COLO668 (cell line): ENCODE measurements around the gene ACIN1.

ENCODE experiments used
- DNase-seq: peaks from one replicate; lab custom pipeline; 2025; ENCODE audit not compliant: unreplicated experiment; lab: John Stamatoyannopoulos, UW

ACIN1 gene

DNA sequence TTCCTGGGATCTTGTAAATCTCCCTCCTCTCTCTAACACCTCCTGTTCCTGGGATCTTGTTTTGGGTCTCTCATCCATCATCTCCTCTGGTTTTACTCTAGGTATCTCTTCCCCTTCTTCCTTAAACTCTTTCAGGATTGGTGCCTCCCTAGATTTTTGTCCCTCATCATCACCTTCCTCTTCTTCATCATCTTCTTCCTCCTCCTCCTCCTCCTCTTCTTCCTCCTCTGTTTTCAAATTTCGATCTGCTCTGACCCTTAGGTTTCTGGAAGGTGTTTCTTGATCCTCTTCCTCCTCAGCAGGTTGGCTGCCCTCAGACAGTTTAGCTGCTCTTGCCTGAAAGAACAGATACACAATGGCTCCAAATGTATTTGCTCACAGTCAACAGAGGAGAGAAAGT is 14.5 kb downstream of the ACIN1 start:
- no peak for DNase-seq

DNA sequence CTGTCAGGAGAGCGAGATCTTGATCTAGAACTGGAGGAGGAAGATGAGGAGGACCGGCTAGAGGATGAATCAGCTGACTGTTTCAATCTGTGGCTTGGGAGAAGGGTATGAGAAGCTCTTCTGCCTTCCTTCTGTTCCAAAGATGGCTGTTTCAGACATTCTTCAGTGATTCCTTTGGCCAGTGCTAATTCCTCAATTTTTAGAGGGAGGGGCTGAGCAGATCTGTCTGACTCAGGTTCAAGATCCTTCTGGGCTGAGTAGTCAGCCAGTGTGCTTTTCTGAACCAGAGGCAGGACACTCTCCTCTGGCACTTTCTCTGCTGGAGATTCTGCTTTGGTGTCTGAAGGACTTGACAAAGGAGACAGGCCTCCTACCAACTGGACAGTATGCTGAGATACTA is 15.2 kb downstream of the ACIN1 start:
- DNase-seq = no peak

DNA sequence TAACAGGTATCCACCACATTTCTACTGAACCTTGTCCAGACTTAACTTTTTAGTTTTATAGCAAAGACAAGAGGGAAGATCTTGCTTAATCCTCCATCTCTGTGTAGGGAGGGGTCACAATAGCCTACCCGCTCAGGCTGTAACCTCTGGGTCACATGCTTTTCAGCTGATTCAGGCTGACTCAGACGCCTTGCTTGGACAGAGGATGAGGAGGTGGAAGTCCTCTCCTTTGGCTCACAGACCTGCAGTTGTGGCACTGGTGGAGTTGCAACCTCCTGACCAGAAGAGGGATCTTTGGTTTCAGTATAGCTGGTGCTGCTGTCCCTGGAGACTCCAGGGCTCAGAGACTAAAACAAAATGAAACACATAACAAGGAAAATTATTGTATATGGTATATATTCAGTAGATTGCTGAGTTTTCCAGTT is 16.2 kb downstream of the ACIN1 start:
- no peak for DNase-seq

DNA sequence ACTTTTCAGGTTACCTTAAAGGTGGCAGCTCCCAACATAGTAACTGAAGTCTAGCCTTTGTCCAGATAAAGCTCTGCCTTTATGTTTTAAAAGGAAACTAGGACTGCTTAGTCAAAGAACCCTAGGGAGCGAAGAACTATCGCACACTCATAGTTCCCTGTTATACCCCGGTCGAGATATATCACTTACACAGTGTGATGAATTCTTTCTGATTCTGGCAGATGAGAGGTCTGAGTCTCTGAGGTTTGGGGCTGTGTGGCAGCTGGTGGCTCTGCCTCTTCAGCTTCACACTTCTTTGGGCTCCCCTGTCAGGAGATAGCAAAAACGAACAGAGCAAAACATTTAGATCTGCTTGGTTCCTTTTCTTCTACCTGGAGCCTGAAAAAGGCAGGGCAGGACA is 17.0 kb downstream of the ACIN1 start:
- DNase-seq = no peak

DNA sequence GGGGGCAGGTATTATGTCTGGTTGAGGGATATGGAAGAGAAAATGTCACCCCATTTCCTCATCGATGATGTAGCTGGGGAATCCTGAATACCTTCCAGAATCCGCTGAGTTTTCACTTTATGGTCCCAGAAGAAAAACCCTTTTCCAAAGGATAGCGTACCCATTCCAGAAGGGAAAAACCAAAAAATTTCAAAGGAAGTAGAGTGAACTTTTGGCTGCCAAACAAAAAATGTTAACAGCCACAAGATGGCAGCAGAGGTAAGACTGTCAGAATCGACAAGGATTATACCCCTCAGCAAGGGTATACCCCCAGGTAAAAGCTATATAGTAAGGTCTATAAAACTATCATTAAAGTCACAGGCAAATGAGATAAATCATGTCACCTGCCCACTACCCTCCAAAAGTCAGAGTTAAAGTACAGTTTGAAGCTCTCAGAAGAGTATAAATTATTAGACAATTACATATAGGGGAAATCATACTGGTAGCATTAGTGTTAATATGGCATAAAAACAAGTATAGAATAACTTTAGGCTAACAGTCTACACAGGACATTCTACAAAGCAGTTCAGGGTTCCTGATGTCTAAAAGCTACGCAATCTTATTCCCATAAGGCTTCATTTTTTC is 18.0 kb downstream of the ACIN1 start:
- DNase-seq = no peak

DNA sequence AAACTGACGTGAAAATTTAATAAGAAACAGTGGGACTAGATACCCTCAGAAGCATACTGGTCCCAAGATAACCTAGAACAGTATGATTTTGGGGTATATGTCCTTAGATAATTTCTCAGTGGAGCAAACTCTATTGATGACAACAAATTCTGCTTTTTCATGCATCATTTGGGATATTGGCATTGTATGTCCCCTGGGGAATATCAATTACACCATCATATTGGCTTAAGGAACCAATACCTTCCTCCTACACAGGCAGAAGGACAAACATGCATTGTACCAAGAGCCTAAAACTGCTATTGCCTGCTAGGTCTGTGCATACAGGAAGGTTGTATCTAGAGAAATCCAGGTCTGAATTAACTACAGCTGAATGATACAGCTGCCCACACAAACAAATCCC is 20.0 kb downstream of the ACIN1 start:
- no peak for DNase-seq

DNA sequence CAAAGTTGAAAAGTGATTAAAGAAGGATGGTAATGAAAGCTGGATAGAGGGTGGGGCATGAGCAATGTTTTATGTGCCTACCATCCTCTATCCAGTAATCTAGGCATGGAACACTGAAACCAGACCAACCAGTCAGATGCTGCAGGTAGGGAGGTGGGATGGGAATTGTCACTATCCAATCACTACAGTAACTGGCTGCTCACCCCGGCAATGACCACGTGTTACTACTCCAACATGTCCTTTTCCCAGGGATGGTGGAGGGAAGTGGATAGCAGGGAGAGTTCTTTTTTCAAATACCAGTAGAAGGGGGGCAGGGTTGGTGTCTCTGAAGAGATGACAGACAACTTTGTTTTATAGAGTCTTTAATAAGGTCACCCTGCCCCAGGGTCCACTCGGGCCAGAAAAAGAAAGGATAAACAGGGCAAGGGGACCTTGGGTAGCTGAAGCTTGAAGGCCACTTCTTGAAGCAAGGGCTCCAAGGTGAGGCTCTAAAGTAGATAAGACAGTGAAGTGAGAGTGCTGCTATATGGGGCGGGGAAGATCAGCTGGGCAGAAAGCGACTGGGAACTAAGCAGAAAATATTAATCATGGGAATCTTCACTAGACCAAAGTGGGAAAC is 22.9 kb downstream of the ACIN1 start:
- DNase-seq = no peak

DNA sequence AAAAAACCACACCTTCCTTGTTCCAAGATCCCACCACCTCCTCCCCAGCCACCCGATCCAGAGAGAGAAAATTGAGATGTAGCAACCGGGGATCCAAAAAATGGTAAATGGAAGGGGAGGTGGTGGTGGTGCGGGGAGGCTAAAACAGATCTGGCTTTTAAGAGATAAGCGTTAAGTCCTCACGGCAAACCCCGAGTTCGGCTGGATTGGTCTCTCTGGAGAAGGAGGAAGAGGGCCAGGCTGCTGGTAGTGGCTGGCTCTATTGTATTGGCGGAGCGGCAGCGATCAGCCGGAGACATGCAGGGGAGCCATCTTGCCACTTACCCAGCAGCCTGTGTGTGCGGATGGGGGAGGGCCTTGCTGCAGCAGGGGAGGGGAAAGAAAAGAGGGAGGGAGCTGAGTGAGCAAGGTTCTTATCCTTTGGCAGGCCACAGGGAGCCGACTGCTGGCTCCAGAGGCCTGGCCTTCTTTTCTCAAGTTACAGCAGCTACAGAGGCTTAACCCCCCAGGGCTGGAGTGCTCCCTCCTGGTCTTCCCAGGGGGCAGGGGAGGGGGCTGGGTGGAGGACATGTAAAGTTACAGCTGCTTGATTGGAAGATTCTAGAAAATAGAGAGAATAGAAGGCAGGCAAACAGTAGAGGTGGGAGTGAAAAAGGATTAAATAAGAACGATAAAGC is 23.6 kb downstream of the ACIN1 start:
- no peak for DNase-seq

DNA sequence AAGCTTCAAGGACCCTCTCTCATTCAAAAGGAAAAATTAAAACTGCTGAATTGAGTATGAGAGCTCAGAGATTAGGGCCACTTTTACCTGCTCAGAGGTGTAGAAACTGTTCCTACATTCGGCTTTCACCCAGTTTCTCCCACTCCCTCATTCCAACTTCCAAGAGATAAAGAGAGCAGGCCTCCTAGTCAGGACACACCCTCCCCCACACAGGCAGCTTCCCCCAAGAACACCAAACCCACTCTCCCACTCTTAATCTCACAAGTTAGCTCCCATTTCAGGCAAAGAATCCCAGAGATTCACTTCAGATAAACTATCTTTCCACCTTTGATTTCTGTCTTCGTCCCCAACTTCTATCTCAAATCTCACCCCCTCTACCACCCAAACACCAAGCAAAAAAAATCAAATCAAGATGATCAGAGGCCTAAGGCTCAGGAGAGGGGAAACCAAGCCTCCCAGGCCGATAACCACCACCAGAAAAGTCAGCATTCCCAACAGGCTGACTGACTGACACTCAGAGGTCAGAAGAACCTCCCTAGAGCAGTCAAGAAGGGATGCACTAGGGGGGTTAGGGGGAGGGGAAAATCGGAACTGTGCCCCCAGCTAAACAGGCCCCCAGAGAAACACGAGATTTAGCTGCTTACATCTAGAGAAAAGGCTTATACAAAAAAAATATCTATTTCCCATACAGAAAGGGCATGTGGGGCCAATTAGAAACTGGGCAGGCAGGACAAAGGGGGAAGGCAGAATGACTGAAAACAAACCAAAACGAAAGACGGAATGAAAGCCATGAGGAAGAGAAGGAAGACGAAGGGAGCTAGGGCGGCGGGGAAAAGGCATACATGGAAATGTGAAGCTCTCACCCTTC is 24.4 kb downstream of the ACIN1 start:
- DNase-seq = no peak

DNA sequence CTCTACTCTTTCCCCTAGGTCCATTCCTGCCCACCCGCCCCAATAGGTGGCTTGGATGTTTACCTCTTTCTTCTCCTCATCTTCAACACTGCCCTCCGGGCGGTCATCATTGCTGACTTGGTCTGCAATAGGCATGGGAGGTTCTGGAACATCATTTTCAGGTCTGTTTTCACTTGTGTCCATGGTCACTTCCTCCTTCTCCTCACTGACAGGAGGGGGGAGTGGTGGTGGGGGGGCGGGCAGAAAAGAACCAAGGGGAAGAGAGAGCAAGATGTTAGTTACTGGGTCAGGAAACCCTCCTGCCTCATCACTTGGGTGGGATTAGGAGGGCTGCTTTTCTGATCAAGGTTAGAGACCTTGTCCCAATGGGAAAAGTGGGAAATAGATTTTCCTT is 25.5 kb downstream of the ACIN1 start:
- DNase-seq = no peak

DNA sequence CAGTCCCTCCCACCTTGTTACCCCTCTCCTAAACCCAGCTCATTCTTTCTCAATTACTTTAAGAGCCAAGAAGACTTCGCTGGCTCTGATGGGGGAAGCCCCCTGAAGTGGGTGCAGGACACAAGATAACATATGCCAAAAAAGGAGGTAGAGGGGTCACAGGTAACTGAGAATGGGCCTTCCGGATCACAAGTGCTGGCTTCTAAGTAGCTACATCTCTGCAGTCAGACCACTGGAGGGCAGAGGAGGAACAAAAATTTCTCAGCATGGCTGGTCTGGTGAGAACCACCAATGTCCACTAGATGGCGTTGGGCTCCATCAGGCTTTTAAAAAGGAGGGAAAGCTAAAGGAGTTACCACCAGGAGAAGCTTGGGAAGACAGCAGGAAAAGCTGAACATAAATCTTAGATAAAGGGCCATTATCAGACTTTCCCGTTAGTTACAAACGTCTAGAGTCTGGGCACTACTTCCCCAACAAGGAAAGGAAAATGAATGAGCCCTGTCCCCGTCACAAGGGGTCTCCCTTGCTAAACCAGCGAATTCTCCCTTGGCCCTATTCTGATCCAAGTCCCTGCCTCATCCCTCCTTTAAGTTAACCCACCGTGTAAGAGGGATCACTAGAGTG is 26.0 kb downstream of the ACIN1 start:
- no peak for DNase-seq

DNA sequence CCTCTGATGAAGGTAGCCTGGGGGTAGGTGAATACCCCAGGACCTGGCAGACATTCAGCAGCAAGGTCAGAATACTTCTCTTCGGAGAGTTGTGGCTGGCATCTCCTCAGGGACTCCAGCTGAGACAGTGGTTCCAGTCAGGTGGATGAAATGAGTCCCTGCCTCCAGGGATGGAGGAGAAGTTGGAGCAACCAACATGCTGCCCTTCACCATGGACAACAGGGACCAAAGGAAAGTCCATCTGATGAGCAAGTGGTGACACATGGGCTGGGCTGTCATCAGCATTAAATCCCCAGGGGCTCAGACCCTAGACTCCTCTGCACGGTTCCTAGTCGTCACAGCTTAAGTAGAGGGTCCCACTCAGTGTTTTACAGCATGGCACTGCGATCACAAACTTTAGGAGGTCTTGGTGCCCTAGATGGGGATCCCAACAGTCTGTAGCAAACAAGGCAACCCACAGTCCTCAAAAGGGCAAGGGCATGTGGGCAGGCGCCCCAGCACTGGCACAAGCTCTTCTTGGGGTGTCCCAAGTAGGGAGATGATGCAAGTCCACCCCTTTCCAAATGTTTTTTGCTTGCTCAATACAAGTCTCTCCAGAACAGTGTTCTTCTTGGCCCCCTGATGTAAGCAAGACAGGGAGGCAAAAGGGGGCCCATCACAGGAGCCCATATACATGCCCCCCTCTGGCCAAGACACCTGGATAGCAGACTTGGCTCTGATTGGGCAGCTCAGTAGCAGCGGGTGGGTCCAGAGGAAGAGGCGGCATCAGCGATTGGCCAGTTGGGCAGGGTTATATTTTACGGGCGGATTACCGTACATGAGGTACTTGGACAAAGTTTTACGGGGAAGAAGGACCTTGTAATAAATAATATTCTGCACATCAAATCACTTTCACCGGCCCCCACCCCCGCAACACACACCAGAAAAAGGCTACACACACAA is 26.8 kb downstream of the ACIN1 start:
- no peak for DNase-seq

DNA sequence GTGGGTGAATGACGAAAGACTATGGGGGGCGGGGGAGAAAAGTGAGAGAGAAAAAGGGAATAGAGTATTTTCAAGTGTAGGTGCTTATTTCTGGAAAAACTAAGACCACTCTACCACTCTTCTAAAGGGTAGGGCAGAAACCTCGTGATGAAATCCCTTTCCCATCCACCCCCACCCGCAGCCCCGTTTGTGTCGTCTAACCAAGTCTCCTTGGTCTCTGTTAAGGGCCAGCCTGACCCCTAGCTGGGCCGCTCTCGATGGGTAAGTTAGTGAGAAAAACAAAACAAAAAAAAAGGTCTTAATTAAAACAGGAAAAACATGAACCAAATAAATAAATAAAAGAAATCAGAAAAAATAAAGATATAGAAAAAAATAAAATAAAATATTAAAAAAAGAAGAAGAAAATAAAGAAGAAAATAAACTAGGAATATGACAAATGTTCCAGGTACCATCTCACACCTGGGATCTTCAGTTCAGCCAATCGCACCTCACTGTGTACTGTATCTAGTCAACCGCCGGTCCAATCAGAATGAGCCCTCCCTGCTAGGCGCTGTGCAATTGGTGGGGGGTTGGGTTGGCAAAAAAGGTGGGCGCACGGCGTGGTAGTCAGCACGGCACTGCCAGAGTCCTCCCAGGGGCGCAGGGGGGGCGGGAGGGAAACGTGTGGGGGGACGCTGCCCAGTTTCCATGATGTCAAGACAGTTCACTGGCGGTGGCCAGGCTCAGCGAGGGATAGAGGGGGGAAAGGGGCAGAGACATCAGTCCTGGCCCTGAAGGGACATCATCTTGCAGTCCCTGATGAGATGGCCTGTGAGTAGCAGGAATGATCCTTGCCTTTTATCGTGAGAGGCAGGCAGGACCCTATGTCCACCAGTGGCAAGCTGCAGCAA is 27.8 kb downstream of the ACIN1 start:
- DNase-seq = no peak

DNA sequence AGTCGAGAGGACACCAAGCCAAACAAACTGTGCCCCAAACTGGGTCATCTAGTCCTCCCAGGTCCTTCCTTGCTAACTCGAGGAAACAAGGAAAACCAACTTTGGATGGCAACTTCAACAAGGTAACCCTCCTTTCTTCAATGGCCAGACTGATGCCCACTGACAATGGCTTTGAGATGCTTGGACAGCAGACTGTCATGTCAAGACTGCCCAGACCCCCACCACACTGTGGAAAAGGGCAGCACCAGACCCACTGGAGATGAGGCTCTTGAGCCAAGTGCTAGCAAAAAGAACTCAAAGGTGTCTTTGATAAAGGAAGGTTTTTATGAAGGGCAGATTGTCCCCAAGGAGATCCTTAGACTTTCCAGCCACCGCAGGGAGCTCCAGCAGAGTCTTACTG is 28.6 kb downstream of the ACIN1 start:
- no peak for DNase-seq

DNA sequence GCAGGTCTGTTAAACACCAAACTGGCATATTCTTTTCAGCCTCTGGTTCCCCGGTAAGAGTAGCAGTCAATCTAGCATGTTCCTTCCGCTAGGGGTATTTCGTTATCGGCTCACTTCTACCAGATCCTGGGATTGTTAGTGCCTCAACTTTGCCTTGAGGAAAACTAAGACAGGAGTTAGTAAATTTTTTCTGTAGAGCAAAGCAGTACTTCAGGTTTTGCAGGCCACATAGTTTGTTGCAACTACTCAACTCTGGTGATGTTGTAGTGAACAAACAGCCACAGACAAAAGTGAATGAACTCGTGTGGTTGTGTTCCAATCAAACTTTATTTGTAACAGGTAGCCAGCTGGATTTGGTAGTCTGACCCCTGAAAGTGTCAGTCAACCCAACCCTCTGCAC is 31.3 kb downstream of the ACIN1 start:
- no peak for DNase-seq

DNA sequence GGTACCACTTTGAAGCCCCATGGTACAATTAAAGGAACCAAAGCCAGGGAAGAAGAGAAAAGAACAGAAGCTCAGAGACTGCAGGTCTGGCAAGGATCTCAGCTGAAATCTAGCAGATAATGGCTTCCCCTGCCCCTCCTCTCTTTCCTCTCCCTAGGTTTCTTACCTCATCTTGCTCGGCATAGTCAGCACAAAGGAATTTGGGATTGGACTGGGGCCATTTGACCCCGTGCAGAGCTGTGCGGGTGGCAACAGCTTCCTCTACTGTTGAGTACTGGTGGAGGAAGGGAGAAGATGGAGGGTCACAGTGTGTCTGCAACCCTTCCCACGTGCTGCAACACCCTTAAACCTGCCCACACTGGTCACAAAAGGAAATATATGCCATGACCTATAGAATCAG is 32.9 kb downstream of the ACIN1 start:
- no peak for DNase-seq

DNA sequence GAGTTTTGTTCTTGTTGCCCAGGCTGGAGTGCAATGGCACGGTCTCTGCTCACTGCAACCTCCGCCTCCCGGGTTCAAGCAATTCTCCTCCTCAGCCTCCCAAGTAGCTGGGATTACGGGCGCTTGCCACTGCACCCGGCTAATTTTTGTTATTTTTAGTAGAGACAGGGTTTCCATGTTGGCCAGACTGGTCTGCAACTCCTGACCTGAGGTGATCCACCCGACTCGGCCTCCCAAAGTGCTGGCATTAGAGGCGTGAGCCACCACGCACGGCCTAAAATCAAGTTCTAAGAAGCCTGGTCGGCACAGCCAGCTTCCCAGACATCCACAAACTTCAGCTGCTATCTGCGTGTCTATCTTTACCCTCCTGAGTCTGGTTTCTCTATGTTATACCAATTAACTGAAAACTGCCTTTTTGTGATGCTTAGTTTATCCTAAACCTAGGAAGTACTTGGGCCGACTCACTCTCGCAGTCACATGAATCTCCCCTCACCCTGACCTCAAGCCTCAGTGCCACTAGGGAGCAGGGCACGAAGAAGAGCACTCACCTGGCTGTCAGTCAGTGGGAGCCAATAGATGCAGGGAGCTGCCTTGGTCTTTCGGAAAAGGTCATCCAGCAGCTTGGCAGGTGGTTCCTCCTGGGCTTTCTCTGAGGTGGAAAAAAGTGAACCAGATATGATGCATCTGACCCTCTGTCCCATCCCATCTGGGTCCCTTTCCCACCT is 34.2 kb downstream of the ACIN1 start:
- no peak for DNase-seq

DNA sequence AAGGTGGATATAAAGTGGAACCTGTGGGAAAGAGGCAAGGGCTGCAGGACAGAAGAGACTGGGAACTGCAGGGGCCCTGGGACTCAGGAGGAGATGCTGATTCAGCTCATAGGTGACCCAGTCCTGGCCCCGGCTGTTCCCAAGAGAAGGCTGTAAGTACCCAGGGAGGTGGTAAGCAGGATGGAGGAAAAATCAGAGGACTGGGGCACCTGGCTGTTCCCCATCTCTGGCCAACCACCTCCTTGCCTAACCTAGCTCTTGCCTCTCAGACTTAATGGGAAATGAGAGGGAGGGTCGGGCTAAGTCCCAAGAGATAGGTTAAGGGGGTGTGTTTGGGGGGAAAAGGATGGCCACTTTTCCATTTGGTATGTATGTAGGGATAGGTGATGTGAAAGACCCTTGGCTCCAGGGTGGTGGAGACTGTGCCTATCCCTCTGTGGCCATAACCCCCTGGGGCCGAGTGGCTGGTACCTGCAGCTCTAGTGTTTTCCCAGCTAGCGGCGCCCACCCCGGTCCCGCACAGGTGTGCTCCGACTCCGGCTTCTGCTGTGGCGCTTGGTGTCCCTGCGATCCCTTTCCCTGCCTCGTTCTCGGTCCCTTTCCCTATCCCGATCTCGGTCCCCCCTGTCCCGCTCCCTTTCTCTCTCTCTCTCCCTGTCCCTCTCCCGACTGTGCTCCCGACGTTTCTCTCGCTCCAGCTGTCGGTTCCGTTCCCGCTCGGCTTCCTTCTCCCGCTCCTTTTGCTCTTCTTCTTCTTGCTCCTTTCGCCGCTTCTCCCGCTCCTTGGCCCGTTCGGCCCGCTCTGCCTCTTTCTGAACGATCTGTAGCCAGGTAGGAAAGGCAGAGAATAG is 36.1 kb downstream of the ACIN1 start:
- DNase-seq = no peak
